ENCODE measurements around the gene MAP3K4. TPM values are rescaled to one million over a fixed set of nuclear protein-coding genes. Genes with fewer than 3 reads are reported as not detected.

The MAP3K4 gene
- polyA plus RNA-seq, 3 donors: 3.2 to 12.3 (median 3.5) TPM

DNA sequence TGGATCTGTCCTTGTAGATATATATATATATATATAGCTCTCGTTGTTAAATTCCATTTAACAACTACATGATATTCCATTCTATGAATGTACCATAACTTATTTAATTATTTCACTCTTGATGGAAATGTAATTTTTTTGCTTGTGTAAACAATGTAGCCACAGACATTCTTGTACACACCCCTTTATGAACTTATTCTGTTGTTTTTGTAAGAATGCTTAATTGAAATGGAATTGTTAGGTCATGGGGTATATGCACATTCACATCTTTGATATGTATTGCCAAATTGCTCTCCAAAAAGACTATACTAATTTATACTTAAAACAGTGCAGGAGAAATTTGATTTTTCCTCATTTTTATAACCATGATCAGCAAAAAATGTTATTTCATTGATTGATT, 67.2 kb downstream of the MAP3K4 start:
- no peak overlapping the region for H3K4me3 ChIP-seq (replicated peaks in 1 of 3; ENCODE audit: low read depth in 2 of 3, low read length in 3 of 3)
- no peak overlapping the region for H3K4me2 ChIP-seq (replicated peaks; ENCODE audit: extremely low read depth, low read length, poor library complexity, severe bottlenecking)
- no peak for DNase-seq
- Mint-ChIP-seq H3K4me1 (no peaks in the 10 kb centered on the region), H3K9me3 (no peaks in the 10 kb centered on the region), H3K27ac (no peak overlapping the region), H3K4me3 (no peak overlapping the region), H3K27me3 (ENCODE audit: low read depth in 3 of 3) (no peaks in the 10 kb centered on the region), H3K36me3 (peaks cover 5 to 10% of the 10 kb centered on the region in 2 donors)
- WGBS (ENCODE audit: insufficient coverage): no CpG with 5 or more reads among the region's 1 CpG
- no peaks in the 10 kb centered on the region for H4K20me1 ChIP-seq (ENCODE audit: insufficient read depth, low read length)
- intact Hi-C loops (cut with micrococcal nuclease): no loop called here
- TF ChIP-seq, protein P1, sequence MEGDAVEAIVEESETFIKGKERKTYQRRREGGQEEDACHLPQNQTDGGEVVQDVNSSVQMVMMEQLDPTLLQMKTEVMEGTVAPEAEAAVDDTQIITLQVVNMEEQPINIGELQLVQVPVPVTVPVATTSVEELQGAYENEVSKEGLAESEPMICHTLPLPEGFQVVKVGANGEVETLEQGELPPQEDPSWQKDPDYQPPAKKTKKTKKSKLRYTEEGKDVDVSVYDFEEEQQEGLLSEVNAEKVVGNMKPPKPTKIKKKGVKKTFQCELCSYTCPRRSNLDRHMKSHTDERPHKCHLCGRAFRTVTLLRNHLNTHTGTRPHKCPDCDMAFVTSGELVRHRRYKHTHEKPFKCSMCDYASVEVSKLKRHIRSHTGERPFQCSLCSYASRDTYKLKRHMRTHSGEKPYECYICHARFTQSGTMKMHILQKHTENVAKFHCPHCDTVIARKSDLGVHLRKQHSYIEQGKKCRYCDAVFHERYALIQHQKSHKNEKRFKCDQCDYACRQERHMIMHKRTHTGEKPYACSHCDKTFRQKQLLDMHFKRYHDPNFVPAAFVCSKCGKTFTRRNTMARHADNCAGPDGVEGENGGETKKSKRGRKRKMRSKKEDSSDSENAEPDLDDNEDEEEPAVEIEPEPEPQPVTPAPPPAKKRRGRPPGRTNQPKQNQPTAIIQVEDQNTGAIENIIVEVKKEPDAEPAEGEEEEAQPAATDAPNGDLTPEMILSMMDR (IDR thresholded peaks at IDR 0.05): no peak
- H3K4me1 ChIP-seq (ENCODE audit: control insufficient read depth in 1 of 2, insufficient read depth in 2 of 2, low read length in 2 of 2): no peaks in the 10 kb centered on the region
- H3K27me3 ChIP-seq (ENCODE audit: control insufficient read depth in 2 of 2, insufficient read depth in 2 of 2, low read length in 2 of 2): no peaks in the 10 kb centered on the region
- no peak overlapping the region for H3K27ac ChIP-seq (ENCODE audit: low read depth in 1 of 2, low read length in 2 of 2)
- no peak overlapping the region for H2AFZ ChIP-seq (ENCODE audit: insufficient read depth, low read depth, low read length, poor library complexity, severe bottlenecking)
- H3K9ac ChIP-seq (ENCODE audit: insufficient read depth, low read length, poor library complexity, severe bottlenecking): no peak overlapping the region
- no peaks in the 10 kb centered on the region for H3K9me3 ChIP-seq (replicated peaks in 1 of 2; ENCODE audit: control insufficient read depth in 1 of 2, insufficient read depth in 1 of 2, low read length in 2 of 2)
- H3K79me2 ChIP-seq (ENCODE audit: insufficient read depth, low read length): no peaks in the 10 kb centered on the region
- peaks cover 5 to 17% of the 10 kb centered on the region in 2 donors for H3K36me3 ChIP-seq (replicated peaks in 1 of 2; ENCODE audit: control insufficient read depth in 1 of 2, insufficient read depth in 2 of 2, low read length in 2 of 2)

DNA sequence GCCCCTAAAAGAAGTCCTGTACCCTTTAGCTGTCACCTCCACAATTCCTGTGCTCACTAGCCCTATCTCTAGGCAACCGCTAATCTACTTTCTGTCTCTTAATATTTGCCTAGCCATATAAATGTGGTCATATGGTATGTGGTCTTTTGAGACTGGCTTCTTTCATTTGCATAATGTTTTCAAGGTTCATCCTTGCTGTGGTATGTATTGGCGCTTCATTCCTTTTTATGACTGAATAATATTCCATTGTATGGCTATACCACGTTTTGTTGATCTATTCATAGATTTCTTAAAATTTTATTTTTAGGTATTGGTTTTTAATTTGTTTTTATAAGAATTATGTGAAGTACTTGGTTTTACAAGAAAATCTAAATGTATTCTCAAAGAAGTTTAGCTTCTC, 70.0 kb downstream of the MAP3K4 start:
- intact Hi-C loops (cut with micrococcal nuclease): no loop called here
- Histone ChIP-seq H3K4me2 (replicated peaks; ENCODE audit: extremely low read depth, low read length, poor library complexity, severe bottlenecking) (no peak overlapping the region), H2AFZ (ENCODE audit: insufficient read depth, low read depth, low read length, poor library complexity, severe bottlenecking) (no peak overlapping the region), H3K27me3 (ENCODE audit: control insufficient read depth in 2 of 2, insufficient read depth in 2 of 2, low read length in 2 of 2) (no peaks in the 10 kb centered on the region), H3K36me3 (replicated peaks in 1 of 2; ENCODE audit: control insufficient read depth in 1 of 2, insufficient read depth in 2 of 2, low read length in 2 of 2) (peaks cover 0 to 11% of the 10 kb centered on the region in 2 donors), H3K4me3 (replicated peaks in 1 of 3; ENCODE audit: low read depth in 2 of 3, low read length in 3 of 3) (no peak overlapping the region), H3K9ac (ENCODE audit: insufficient read depth, low read length, poor library complexity, severe bottlenecking) (no peak overlapping the region), H3K4me1 (ENCODE audit: control insufficient read depth in 1 of 2, insufficient read depth in 2 of 2, low read length in 2 of 2) (no peaks in the 10 kb centered on the region), H3K27ac (ENCODE audit: low read depth in 1 of 2, low read length in 2 of 2) (no peak overlapping the region), H3K9me3 (replicated peaks in 1 of 2; ENCODE audit: control insufficient read depth in 1 of 2, insufficient read depth in 1 of 2, low read length in 2 of 2) (no peaks in the 10 kb centered on the region), H4K20me1 (ENCODE audit: insufficient read depth, low read length) (no peaks in the 10 kb centered on the region), H3K79me2 (ENCODE audit: insufficient read depth, low read length) (no peaks in the 10 kb centered on the region)
- Mint-ChIP-seq H3K9me3 (peaks cover 0 to 3% (median 0%) of the 10 kb centered on the region in 7 donors), H3K4me3 (no peak overlapping the region), H3K27me3 (ENCODE audit: low read depth in 3 of 3) (no peaks in the 10 kb centered on the region), H3K4me1 (no peaks in the 10 kb centered on the region), H3K27ac (no peak overlapping the region), H3K36me3 (peaks cover 7 to 12% of the 10 kb centered on the region in 2 donors)
- DNase-seq: no peak
- TF ChIP-seq, protein P1 (IDR thresholded peaks at IDR 0.05): no peak
- WGBS (ENCODE audit: insufficient coverage): no CpG with 5 or more reads among the region's 3 CpGs

Data from CD14-positive monocyte (primary cell).